H9 (cell line): ENCODE measurements around the gene SMAD6. TPM values are rescaled to one million over a fixed set of nuclear protein-coding genes. Genes with fewer than 3 reads are reported as not detected.

Experiments
- DNase-seq: peaks from one replicate; pipeline ENCODE4 v3.0.0-alpha.2; 2017
- H2AFZ ChIP-seq: one replicate; pipeline ENCODE4 v1.6.1; 2013; ENCODE audit warnings: mild to moderate bottlenecking, low read length, control low read depth, moderate library complexity
- H2AK5ac ChIP-seq: 2 replicates; pipeline ENCODE4 v1.6.1; 2013; ENCODE audit warnings: low read length, control low read depth, mixed read lengths; ENCODE audit not compliant: insufficient read length
- H2BK120ac ChIP-seq: one replicate; pipeline ENCODE4 v1.6.1; 2013; ENCODE audit warnings: low read depth, mild to moderate bottlenecking, low read length, control low read depth, inconsistent platforms; ENCODE audit not compliant: poor library complexity, severe bottlenecking
- H2BK12ac ChIP-seq: 2 replicates; pipeline ENCODE4 v1.6.1; 2013; ENCODE audit warnings: low read length, control low read depth, mixed read lengths, low read depth; ENCODE audit not compliant: insufficient read length
- H2BK15ac ChIP-seq: 2 replicates; pipeline ENCODE4 v1.6.1; 2013; ENCODE audit warnings: low read depth, low read length, control low read depth
- H2BK20ac ChIP-seq: one replicate; pipeline ENCODE4 v1.6.1; 2013; ENCODE audit warnings: low read depth, mild to moderate bottlenecking, low read length, control low read depth, inconsistent platforms; ENCODE audit not compliant: poor library complexity, severe bottlenecking
- H2BK5ac ChIP-seq: 2 replicates; pipeline ENCODE4 v1.6.1; 2013; ENCODE audit warnings: low read length, control low read depth, mixed read lengths; ENCODE audit not compliant: insufficient read length
- H3K14ac ChIP-seq: 2 replicates; pipeline ENCODE4 v1.6.1; 2013; ENCODE audit warnings: low read length, control low read depth; ENCODE audit not compliant: insufficient read depth
- H3K18ac ChIP-seq: 2 replicates; pipeline ENCODE4 v1.6.1; 2013; ENCODE audit warnings: low read depth, mild to moderate bottlenecking, mixed read lengths, low read length, control low read depth; ENCODE audit not compliant: insufficient read length
- H3K23ac ChIP-seq: 2 replicates; pipeline ENCODE4 v1.6.1; 2013; ENCODE audit warnings: low read length, control low read depth, mixed read lengths, low read depth; ENCODE audit not compliant: insufficient read length
- H3K23me2 ChIP-seq: 2 replicates; pipeline ENCODE4 v1.6.1; 2013; ENCODE audit warnings: low read depth, mild to moderate bottlenecking, mixed read lengths, low read length, control low read depth; ENCODE audit not compliant: insufficient read length, poor library complexity, severe bottlenecking
- H3K27ac ChIP-seq: 2 replicates; pipeline ENCODE4 v1.5.1; 2013; ENCODE audit warnings: low read length, control low read depth, mixed read lengths, low read depth; ENCODE audit not compliant: insufficient read length
- H3K27me3 ChIP-seq: 2 replicates; pipeline ENCODE4 v1.6.1; 2013; ENCODE audit warnings: low read length, control low read depth, inconsistent platforms; ENCODE audit not compliant: insufficient read depth
- H3K4ac ChIP-seq: 2 replicates; pipeline ENCODE4 v1.6.1; 2013; ENCODE audit warnings: low read depth, mild to moderate bottlenecking, control low read depth, inconsistent platforms, low read length, moderate library complexity
- H3K4me1 ChIP-seq: 2 replicates; pipeline ENCODE4 v1.6.1; 2013; ENCODE audit warnings: low read length, control low read depth, inconsistent platforms; ENCODE audit not compliant: insufficient read depth
- H3K4me2 ChIP-seq: 2 replicates; pipeline ENCODE4 v1.6.1; 2013; ENCODE audit warnings: low read length, control low read depth, mixed read lengths; ENCODE audit not compliant: insufficient read length, insufficient read depth
- H3K56ac ChIP-seq: 2 replicates; pipeline ENCODE4 v1.6.1; 2013; ENCODE audit warnings: low read depth, mild to moderate bottlenecking, mixed read lengths, low read length, control low read depth; ENCODE audit not compliant: insufficient read length
- H3K79me1 ChIP-seq: 2 replicates; pipeline ENCODE4 v1.6.1; 2013; ENCODE audit warnings: low read depth, mild to moderate bottlenecking, moderate library complexity, low read length, control low read depth, inconsistent platforms; ENCODE audit not compliant: insufficient read depth, poor library complexity, severe bottlenecking
- H3K79me2 ChIP-seq: 2 replicates; pipeline ENCODE4 v1.6.1; 2013; ENCODE audit warnings: low read length, control low read depth, inconsistent platforms; ENCODE audit not compliant: insufficient read depth
- H3K9ac ChIP-seq: 2 replicates; pipeline ENCODE4 v1.6.1; 2013; ENCODE audit warnings: low read length, control low read depth, mixed read lengths; ENCODE audit not compliant: insufficient read length; ENCODE audit errors: extremely low read depth
- H3K9me3 ChIP-seq: one replicate; pipeline ENCODE4 v1.6.1; 2013; ENCODE audit warnings: low read depth, low read length, inconsistent platforms; ENCODE audit not compliant: control insufficient read depth
- H3T11ph ChIP-seq: one replicate; pipeline ENCODE4 v1.6.1; 2013; ENCODE audit warnings: mild to moderate bottlenecking, low read length, control low read depth, inconsistent platforms
- H4K20me1 ChIP-seq: one replicate; pipeline ENCODE4 v1.6.1; 2013; ENCODE audit not compliant: control insufficient read depth, insufficient read length, insufficient read depth
- H4K5ac ChIP-seq: 2 replicates; pipeline ENCODE4 v1.6.1; 2013; ENCODE audit warnings: low read depth, mild to moderate bottlenecking, mixed read lengths, low read length, control low read depth; ENCODE audit not compliant: insufficient read length
- H4K8ac ChIP-seq: replicated peaks from 2 replicates; pipeline ENCODE4 v1.6.1; 2013; ENCODE audit warnings: low read length, control low read depth, mixed read lengths, low read depth; ENCODE audit not compliant: insufficient read length
- H4K91ac ChIP-seq: 2 replicates; pipeline ENCODE4 v1.6.1; 2013; ENCODE audit warnings: low read depth, mild to moderate bottlenecking, moderate library complexity, mixed read lengths, low read length, control low read depth; ENCODE audit not compliant: insufficient read length
- H3K27ac Mint-ChIP-seq, 3 experiments: 2 replicates in 2 of 3; 3 replicates in 1 of 3; pipeline ENCODE4 v1.8.0; 2020 to 2021; ENCODE audit warnings: mixed read lengths in 3 of 3, mild to moderate bottlenecking in 1 of 3, moderate library complexity in 1 of 3
- H3K27me3 Mint-ChIP-seq: 2 replicates; pipeline ENCODE4 v1.8.0; 2021; ENCODE audit warnings: low read depth, mild to moderate bottlenecking, moderate library complexity, mixed read lengths
- H3K36me3 Mint-ChIP-seq, 3 experiments: 2 replicates in 2 of 3; 3 replicates in 1 of 3; pipeline ENCODE4 v1.8.0; 2020 to 2021; ENCODE audit warnings: low read depth in 3 of 3, mixed read lengths in 3 of 3; ENCODE audit not compliant: insufficient read depth in 1 of 3
- H3K4me1 Mint-ChIP-seq, 2 experiments: 2 replicates each; pipeline ENCODE4 v1.8.0; 2020; ENCODE audit warnings: mixed read lengths in 2 of 2
- H3K4me3 Mint-ChIP-seq, 2 experiments: 2 replicates in 1 of 2; 3 replicates in 1 of 2; pipeline ENCODE4 v1.8.0; 2020 to 2021; ENCODE audit warnings: mild to moderate bottlenecking in 2 of 2, mixed read lengths in 2 of 2, moderate library complexity in 1 of 2
- H3K9me3 Mint-ChIP-seq, 2 experiments: 2 replicates in 1 of 2; 3 replicates in 1 of 2; pipeline ENCODE4 v1.8.0; 2020; ENCODE audit warnings: mild to moderate bottlenecking in 2 of 2, mixed read lengths in 2 of 2, moderate library complexity in 1 of 2
- WGBS: extraction: QIAGEN DNeasy Blood & Tissue Kit; methylation state at CpG from one replicate; pipeline ENCODE4 v1.1.7; 2013; ENCODE audit warnings: missing lambda C conversion rate, low lambda C conversion rate, mixed read lengths; ENCODE audit not compliant: insufficient read length; ENCODE audit errors: extremely low coverage; 5-methylcytosine and 5-hydroxymethylcytosine counted together
- total RNA-seq: library from RNA; stranded (reverse); gene quantifications from 2 replicates; pipeline ENCODE4 v1.2.1, GENCODE V29; 2021
- TF ChIP-seq, protein P1 (sequence below): fragments of 200-600 bp; sonication (generic); conservative IDR thresholded peaks from 3 replicates; pipeline ENCODE4 v1.8.0; 2021; ENCODE audit warnings: antibody characterized with exemption, mild to moderate bottlenecking

SMAD6 gene
- total RNA-seq, 1 experiment from 2014 or later = 6.0 TPM

GRCh38 chr15:66788024-66788423, 86.0 kb downstream of the SMAD6 start:
- peaks cover 5 to 6% of the 10 kb centered on the region in 2 experiments; a peak in 3 of 4 replicates for H3K4me1 Mint-ChIP-seq
- Histone ChIP-seq H4K8ac (no peak overlapping the region), H2BK20ac (no peak overlapping the region), H3K79me2 (no peaks in the 10 kb centered on the region), H3K9ac (no peak overlapping the region), H3K14ac (no peak overlapping the region), H3K23me2 (no peaks in the 10 kb centered on the region), H2AK5ac (no peak overlapping the region), H3K23ac (no peak overlapping the region), H4K5ac (no peak overlapping the region), H3K27ac (no peak overlapping the region), H2BK15ac (no peak overlapping the region), H3K9me3 (no peaks in the 10 kb centered on the region), H3K4ac (no peak overlapping the region), H3K4me1 (no peaks in the 10 kb centered on the region), H3K79me1 (no peaks in the 10 kb centered on the region), H2AFZ (no peak overlapping the region), H2BK120ac (no peak overlapping the region), H3K27me3 (no peaks in the 10 kb centered on the region), H2BK12ac (no peak overlapping the region), H3K18ac (no peak overlapping the region), H4K20me1 (no peaks in the 10 kb centered on the region), H2BK5ac (no peak overlapping the region), H3K4me2 (no peak overlapping the region), H3T11ph (no peak overlapping the region), H3K56ac (no peak overlapping the region), H4K91ac (no peak overlapping the region)
- no peak for DNase-seq
- no peaks in the 10 kb centered on the region for H3K36me3 Mint-ChIP-seq
- no CpG with 5 or more reads among the region's 4 CpGs for WGBS
- H3K27me3 Mint-ChIP-seq = no peaks in the 10 kb centered on the region
- no peaks in the 10 kb centered on the region for H3K9me3 Mint-ChIP-seq
- TF ChIP-seq, protein P1, sequence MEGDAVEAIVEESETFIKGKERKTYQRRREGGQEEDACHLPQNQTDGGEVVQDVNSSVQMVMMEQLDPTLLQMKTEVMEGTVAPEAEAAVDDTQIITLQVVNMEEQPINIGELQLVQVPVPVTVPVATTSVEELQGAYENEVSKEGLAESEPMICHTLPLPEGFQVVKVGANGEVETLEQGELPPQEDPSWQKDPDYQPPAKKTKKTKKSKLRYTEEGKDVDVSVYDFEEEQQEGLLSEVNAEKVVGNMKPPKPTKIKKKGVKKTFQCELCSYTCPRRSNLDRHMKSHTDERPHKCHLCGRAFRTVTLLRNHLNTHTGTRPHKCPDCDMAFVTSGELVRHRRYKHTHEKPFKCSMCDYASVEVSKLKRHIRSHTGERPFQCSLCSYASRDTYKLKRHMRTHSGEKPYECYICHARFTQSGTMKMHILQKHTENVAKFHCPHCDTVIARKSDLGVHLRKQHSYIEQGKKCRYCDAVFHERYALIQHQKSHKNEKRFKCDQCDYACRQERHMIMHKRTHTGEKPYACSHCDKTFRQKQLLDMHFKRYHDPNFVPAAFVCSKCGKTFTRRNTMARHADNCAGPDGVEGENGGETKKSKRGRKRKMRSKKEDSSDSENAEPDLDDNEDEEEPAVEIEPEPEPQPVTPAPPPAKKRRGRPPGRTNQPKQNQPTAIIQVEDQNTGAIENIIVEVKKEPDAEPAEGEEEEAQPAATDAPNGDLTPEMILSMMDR = no peak
- H3K27ac Mint-ChIP-seq = no peak overlapping the region
- H3K4me3 Mint-ChIP-seq = no peak overlapping the region
